Trophoblast cell (in vitro differentiated cells and primary cell): ENCODE data around the gene ADGRF5.
"Not testable (repeated sequence)": the region's sequence is repeated elsewhere in the genome, so short reads cannot be mapped to it uniquely, and the experiment has no call there.

Experiments used
- DNase-seq, 2 donors: peaks; one replicate each; pipeline ENCODE4 v3.0.0-alpha.2; 2016
- H2AFZ ChIP-seq: 2 replicates; pipeline ENCODE4 v1.6.1; 2013; ENCODE audit warnings: low read length, moderate library complexity, mild to moderate bottlenecking; ENCODE audit not compliant: insufficient read depth, poor library complexity
- H2AK5ac ChIP-seq: 2 replicates; pipeline ENCODE4 v1.6.1; 2013; ENCODE audit warnings: mild to moderate bottlenecking, low read length
- H2BK120ac ChIP-seq: 2 replicates; pipeline ENCODE4 v1.6.1; 2013; ENCODE audit warnings: low read length, mild to moderate bottlenecking, moderate library complexity; ENCODE audit not compliant: insufficient read depth, poor library complexity
- H2BK12ac ChIP-seq: 2 replicates; pipeline ENCODE4 v1.6.1; 2013; ENCODE audit warnings: mild to moderate bottlenecking, low read length, moderate library complexity
- H2BK5ac ChIP-seq: 2 replicates; pipeline ENCODE4 v1.6.1; 2013; ENCODE audit warnings: low read length, low read depth, moderate library complexity, mild to moderate bottlenecking; ENCODE audit not compliant: poor library complexity
- H3K14ac ChIP-seq: 2 replicates; pipeline ENCODE4 v1.6.1; 2013; ENCODE audit warnings: mild to moderate bottlenecking, low read length
- H3K18ac ChIP-seq: 2 replicates; pipeline ENCODE4 v1.6.1; 2013; ENCODE audit warnings: mild to moderate bottlenecking, low read length
- H3K23ac ChIP-seq: 2 replicates; pipeline ENCODE4 v1.6.1; 2013; ENCODE audit warnings: low read length
- H3K27ac ChIP-seq: 2 replicates; pipeline ENCODE4 v1.5.1; 2013; ENCODE audit warnings: low read depth, mild to moderate bottlenecking, inconsistent platforms, low read length, moderate library complexity
- H3K27me3 ChIP-seq: 2 replicates; pipeline ENCODE4 v1.6.1; 2013; ENCODE audit warnings: inconsistent platforms, mild to moderate bottlenecking, low read length, moderate library complexity; ENCODE audit not compliant: insufficient read depth
- H3K36me3 ChIP-seq, 2 experiments: 1 replicate in 1 of 2; 2 replicates in 1 of 2; pipeline ENCODE4 v1.6.1; 2013; ENCODE audit warnings: low read length in 2 of 2, mild to moderate bottlenecking in 2 of 2, moderate library complexity in 1 of 2; ENCODE audit not compliant: insufficient read depth in 2 of 2, control insufficient read depth in 1 of 2
- H3K4ac ChIP-seq: 2 replicates; pipeline ENCODE4 v1.6.1; 2013; ENCODE audit warnings: low read depth, mild to moderate bottlenecking, low read length, moderate library complexity
- H3K4me1 ChIP-seq, 2 experiments: 1 replicate in 1 of 2; 2 replicates in 1 of 2; pipeline ENCODE4 v1.6.1; 2013; ENCODE audit warnings: low read length in 2 of 2, mild to moderate bottlenecking in 2 of 2, moderate library complexity in 1 of 2; ENCODE audit not compliant: insufficient read depth in 2 of 2, control insufficient read depth in 1 of 2
- H3K4me2 ChIP-seq: 2 replicates; pipeline ENCODE4 v1.6.1; 2013; ENCODE audit warnings: inconsistent platforms, mild to moderate bottlenecking, low read length, moderate library complexity
- H3K4me3 ChIP-seq: 2 replicates; pipeline ENCODE4 v1.5.1; 2013; ENCODE audit warnings: mild to moderate bottlenecking, low read depth, low read length, inconsistent platforms
- H3K79me1 ChIP-seq: one replicate; pipeline ENCODE4 v1.6.1; 2013; ENCODE audit warnings: low read length
- H3K79me2 ChIP-seq: 2 replicates; pipeline ENCODE4 v1.6.1; 2013; ENCODE audit warnings: low read length, mild to moderate bottlenecking; ENCODE audit not compliant: control insufficient read depth, insufficient read depth, poor library complexity
- H3K9ac ChIP-seq: 2 replicates; pipeline ENCODE4 v1.6.1; 2013; ENCODE audit warnings: mild to moderate bottlenecking, low read length
- H3K9me3 ChIP-seq: 2 replicates; pipeline ENCODE4 v1.6.1; 2013; ENCODE audit warnings: low read depth, mild to moderate bottlenecking, control low read depth, inconsistent platforms, low read length; ENCODE audit not compliant: insufficient read depth
- H4K12ac ChIP-seq: 2 replicates; pipeline ENCODE4 v1.6.1; 2013; ENCODE audit warnings: low read depth, mild to moderate bottlenecking, low read length, moderate library complexity
- H4K8ac ChIP-seq: 2 replicates; pipeline ENCODE4 v1.6.1; 2013; ENCODE audit warnings: low read depth, mild to moderate bottlenecking, low read length, moderate library complexity
- H4K91ac ChIP-seq: one replicate; pipeline ENCODE4 v1.6.1; 2013; ENCODE audit warnings: low read depth, mild to moderate bottlenecking, low read length, moderate library complexity
- WGBS: extraction: QIAGEN DNeasy Blood & Tissue Kit; methylation state at CpG from one replicate; pipeline ENCODE4 v1.1.7; 2013; ENCODE audit warnings: missing lambda C conversion rate; ENCODE audit not compliant: insufficient read length, insufficient coverage; ENCODE audit errors: extremely low coverage; 5-methylcytosine and 5-hydroxymethylcytosine counted together

ADGRF5 gene

GRCh38 chr6:46849361-46849690 is 72.4 kb downstream of the ADGRF5 start:
- no CpG with 5 or more reads among the region's 5 CpGs for WGBS

GRCh38 chr6:46848684-46849360 is 72.9 kb downstream of the ADGRF5 start:
- peak; percentile 93 to 95 for DNase-seq
- Histone ChIP-seq H2AK5ac (no peak overlapping the region), H3K36me3 (no peaks in the 10 kb centered on the region), H2BK5ac (no peak overlapping the region), H3K9ac (peak overlapping the region; percentile 39), H3K27me3 (no peaks in the 10 kb centered on the region), H3K27ac (no peak overlapping the region), H3K4me1 (peaks cover 0 to 2% of the 10 kb centered on the region in 2 experiments), H4K8ac (no peak overlapping the region), H2AFZ (no peak overlapping the region), H3K4ac (no peak overlapping the region), H4K91ac (no peak overlapping the region), H3K4me2 (peak overlapping the region; percentile 48), H3K23ac (no peak overlapping the region), H3K79me2 (no peaks in the 10 kb centered on the region), H3K79me1 (no peaks in the 10 kb centered on the region), H3K18ac (no peak overlapping the region), H3K9me3 (no peaks in the 10 kb centered on the region), H4K12ac (no peak overlapping the region), H2BK120ac (no peak overlapping the region), H2BK12ac (no peak overlapping the region), H3K4me3 (no peak overlapping the region), H3K14ac (no peak overlapping the region)
- WGBS = no CpG with 5 or more reads among the region's 25 CpGs

More at GRCh38 chr6:46849361-46849690, 72.4 kb downstream of the ADGRF5 start:
- Histone ChIP-seq H2BK12ac (no peak overlapping the region), H3K36me3 (no peaks in the 10 kb centered on the region), H3K79me1 (no peaks in the 10 kb centered on the region), H4K12ac (no peak overlapping the region), H3K18ac (no peak overlapping the region), H2BK5ac (no peak overlapping the region), H3K9me3 (no peaks in the 10 kb centered on the region), H3K4me2 (no peak overlapping the region), H3K9ac (peak overlapping the region; percentile 39), H2AK5ac (no peak overlapping the region), H3K4me3 (no peak overlapping the region), H3K23ac (no peak overlapping the region), H3K79me2 (no peaks in the 10 kb centered on the region), H3K27me3 (no peaks in the 10 kb centered on the region), H4K8ac (no peak overlapping the region), H2BK120ac (no peak overlapping the region), H3K27ac (no peak overlapping the region), H3K4me1 (peaks cover 0 to 2% of the 10 kb centered on the region in 2 experiments), H3K4ac (no peak overlapping the region), H3K14ac (no peak overlapping the region), H2AFZ (no peak overlapping the region), H4K91ac (no peak overlapping the region)
- no peak for DNase-seq

GRCh38 chr6:46845126-46845525 is 76.6 kb downstream of the ADGRF5 start:
- Histone ChIP-seq H2AFZ (no peak overlapping the region), H3K18ac (no peak overlapping the region), H3K79me2 (no peaks in the 10 kb centered on the region), H3K27me3 (no peaks in the 10 kb centered on the region), H3K27ac (no peak overlapping the region), H4K12ac (no peak overlapping the region), H4K8ac (no peak overlapping the region), H3K14ac (no peak overlapping the region), H3K36me3 (no peaks in the 10 kb centered on the region), H3K4me2 (no peak overlapping the region), H4K91ac (no peak overlapping the region), H2BK5ac (no peak overlapping the region), H2AK5ac (no peak overlapping the region), H2BK120ac (no peak overlapping the region), H2BK12ac (no peak overlapping the region), H3K23ac (no peak overlapping the region), H3K4me3 (no peak overlapping the region), H3K4me1 (peaks cover 0 to 2% of the 10 kb centered on the region in 2 experiments), H3K4ac (no peak overlapping the region), H3K9me3 (no peaks in the 10 kb centered on the region), H3K9ac (no peak overlapping the region), H3K79me1 (no peaks in the 10 kb centered on the region)
- no peak for DNase-seq
- no CpG with 5 or more reads among the region's 5 CpGs for WGBS

GRCh38 chr6:46842252-46842846 is 79.4 kb downstream of the ADGRF5 start:
- not testable (repeated sequence) for H2BK5ac ChIP-seq, H4K91ac ChIP-seq, H3K27ac ChIP-seq, H3K9me3 ChIP-seq, H4K8ac ChIP-seq, H3K4me3 ChIP-seq, H2BK120ac ChIP-seq, H3K4ac ChIP-seq, H3K4me1 ChIP-seq, H3K4me2 ChIP-seq, H3K14ac ChIP-seq, H3K79me2 ChIP-seq, H2AFZ ChIP-seq, H2AK5ac ChIP-seq, H3K9ac ChIP-seq, H3K27me3 ChIP-seq, H3K36me3 ChIP-seq, H2BK12ac ChIP-seq, H3K18ac ChIP-seq, H3K79me1 ChIP-seq, H4K12ac ChIP-seq, H3K23ac ChIP-seq
- WGBS = no CpG with 5 or more reads among the region's 6 CpGs
- DNase-seq = peak; percentile 48 to 74
